PC-9 (cell line): Measurements from ENCODE around the gene DNAJA4.

Experiments used
- CTCF ChIP-seq: fragments of 200-600 bp; sonication (generic); conservative IDR thresholded peaks from 2 replicates; pipeline ENCODE4 v1.6.1; 2017; ENCODE audit warnings: mixed run types, antibody characterized with exemption, mild to moderate bottlenecking, moderate library complexity
- EZH2 ChIP-seq: fragments of 200-600 bp; sonication (generic); IDR thresholded peaks from 2 replicates; pipeline ENCODE4 v1.8.0; 2017; ENCODE audit warnings: antibody characterized with exemption, low read depth

- TF ChIP-seq CTCF (no peak), EZH2 (no peak)
Measured at GRCh38 chr15:78259232-78259631, 5.1 kb upstream of the DNAJA4 start.
